HUES6 (cell line): ENCODE measurements around the gene NRAS.
A peak's percentile ranks its signal among the peaks of the same experiment; 100 is the strongest.

Experiments used
- H3K27ac ChIP-seq: 2 replicates; pipeline ENCODE4 v1.7.0; 2013; ENCODE audit warnings: low read depth, mild to moderate bottlenecking, low read length, inconsistent platforms
- H3K27me3 ChIP-seq: 2 replicates; pipeline ENCODE4 v1.6.1; 2013; ENCODE audit warnings: low read length; ENCODE audit not compliant: control insufficient read depth, insufficient read depth
- H3K36me3 ChIP-seq: 2 replicates; pipeline ENCODE4 v1.6.1; 2013; ENCODE audit warnings: low read length; ENCODE audit not compliant: control insufficient read depth, insufficient read depth
- H3K4me1 ChIP-seq: 2 replicates; pipeline ENCODE4 v1.6.1; 2013; ENCODE audit warnings: low read length; ENCODE audit not compliant: control insufficient read depth, insufficient read depth
- H3K4me3 ChIP-seq: 2 replicates; pipeline ENCODE4 v1.5.1; 2013; ENCODE audit warnings: low read depth, low read length
- H3K9ac ChIP-seq: one replicate; pipeline ENCODE4 v1.6.1; 2013; ENCODE audit warnings: mild to moderate bottlenecking, low read length
- H3K9me3 ChIP-seq: 2 replicates; pipeline ENCODE4 v1.6.1; 2013; ENCODE audit warnings: low read depth, low read length; ENCODE audit not compliant: control insufficient read depth, insufficient read depth

The NRAS gene

DNA sequence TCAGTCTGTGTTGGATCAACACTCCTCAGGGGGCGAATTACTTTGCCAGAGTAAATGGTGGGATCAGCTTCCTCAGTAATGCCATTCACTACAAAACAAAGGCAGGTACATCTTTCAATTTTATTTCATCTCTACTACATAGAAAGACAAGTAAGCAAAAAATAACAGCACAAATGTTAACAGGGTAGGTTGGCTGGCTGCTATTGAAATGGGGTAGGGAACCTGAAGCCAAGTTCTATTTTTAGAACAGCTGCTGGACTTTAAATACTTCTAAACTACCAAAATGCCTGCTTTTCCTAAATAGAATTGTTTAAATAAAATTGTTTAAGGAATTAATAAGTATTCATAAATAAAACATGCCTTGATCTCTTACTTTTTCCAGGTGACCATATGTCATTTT is 7.3 kb upstream of the NRAS start:
- Histone ChIP-seq H3K36me3 (peaks cover 99% of the 10 kb centered on the region), H3K4me3 (no peak overlapping the region), H3K9ac (no peak overlapping the region), H3K9me3 (no peaks in the 10 kb centered on the region), H3K27me3 (no peaks in the 10 kb centered on the region), H3K4me1 (no peaks in the 10 kb centered on the region), H3K27ac (no peak overlapping the region)

- no peaks in the 10 kb centered on the region for H3K9me3 ChIP-seq
- H3K9ac ChIP-seq = no peak overlapping the region
- H3K36me3 ChIP-seq = peaks cover 99% of the 10 kb centered on the region
- H3K27me3 ChIP-seq = no peaks in the 10 kb centered on the region
- H3K4me3 ChIP-seq = no peak overlapping the region
- no peaks in the 10 kb centered on the region for H3K4me1 ChIP-seq
- H3K27ac ChIP-seq = no peak overlapping the region
These were observed 6.9 kb upstream of the NRAS start for GRCh38 chr1:114723457-114723856.

GRCh38 chr1:114720492-114720891 is 3.9 kb upstream of the NRAS start:
- H3K27ac ChIP-seq = no peak overlapping the region
- no peak overlapping the region for H3K4me3 ChIP-seq
- H3K4me1 ChIP-seq = peaks cover 6% of the 10 kb centered on the region; the same call in 1 of the 2 replicates
- H3K36me3 ChIP-seq = peaks cover 87% of the 10 kb centered on the region
- H3K27me3 ChIP-seq = no peaks in the 10 kb centered on the region
- H3K9me3 ChIP-seq = no peaks in the 10 kb centered on the region
- H3K9ac ChIP-seq = no peak overlapping the region

- H3K27ac ChIP-seq = no peak overlapping the region
- H3K36me3 ChIP-seq = peaks cover 78% of the 10 kb centered on the region
- no peak overlapping the region for H3K4me3 ChIP-seq
- H3K9ac ChIP-seq = no peak overlapping the region
- peaks cover 9% of the 10 kb centered on the region; the same call in 1 of the 2 replicates for H3K4me1 ChIP-seq
- no peaks in the 10 kb centered on the region for H3K9me3 ChIP-seq
- no peaks in the 10 kb centered on the region for H3K27me3 ChIP-seq
These were observed 2.8 kb upstream of the NRAS start for GRCh38 chr1:114719424-114719787.

- Histone ChIP-seq H3K4me3 (no peak overlapping the region), H3K27me3 (no peaks in the 10 kb centered on the region), H3K9me3 (no peaks in the 10 kb centered on the region), H3K36me3 (peaks cover 76% of the 10 kb centered on the region), H3K9ac (no peak overlapping the region), H3K27ac (no peak overlapping the region), H3K4me1 (peaks cover 9% of the 10 kb centered on the region; the same call in 1 of the 2 replicates)
These were observed 2.3 kb upstream of the NRAS start for GRCh38 chr1:114718661-114719423.

DNA sequence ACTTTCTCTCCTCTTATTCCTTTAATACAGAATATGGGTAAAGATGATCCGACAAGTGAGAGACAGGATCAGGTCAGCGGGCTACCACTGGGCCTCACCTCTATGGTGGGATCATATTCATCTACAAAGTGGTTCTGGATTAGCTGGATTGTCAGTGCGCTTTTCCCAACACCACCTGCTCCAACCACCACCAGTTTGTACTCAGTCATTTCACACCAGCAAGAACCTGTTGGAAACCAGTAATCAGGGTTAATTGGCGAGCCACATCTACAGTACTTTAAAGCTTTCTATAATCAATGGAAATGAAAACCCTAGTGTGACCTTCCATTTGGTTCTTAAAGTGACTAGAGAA is 643 bp downstream of the NRAS start:
- H3K36me3 ChIP-seq = peaks cover 76% of the 10 kb centered on the region
- peak overlapping the region; percentile 100 for H3K9ac ChIP-seq
- peak overlapping the region; percentile 99 for H3K27ac ChIP-seq

GRCh38 chr1:114712977-114713376 is 3.6 kb downstream of the NRAS start:
- H3K4me3 ChIP-seq = no peak overlapping the region
- no peaks in the 10 kb centered on the region for H3K9me3 ChIP-seq
- peaks cover 9% of the 10 kb centered on the region; the same call in 1 of the 2 replicates for H3K4me1 ChIP-seq
- peaks cover 71% of the 10 kb centered on the region for H3K36me3 ChIP-seq
- no peak overlapping the region for H3K27ac ChIP-seq
- no peak overlapping the region for H3K9ac ChIP-seq
- H3K27me3 ChIP-seq = no peaks in the 10 kb centered on the region

More for the DNA sequence above, 643 bp downstream of the NRAS start:
- Histone ChIP-seq H3K27me3 (no peaks in the 10 kb centered on the region), H3K4me3 (peak overlapping the region; percentile 100), H3K9me3 (no peaks in the 10 kb centered on the region), H3K4me1 (peaks cover 9% of the 10 kb centered on the region; the same call in 1 of the 2 replicates)

DNA sequence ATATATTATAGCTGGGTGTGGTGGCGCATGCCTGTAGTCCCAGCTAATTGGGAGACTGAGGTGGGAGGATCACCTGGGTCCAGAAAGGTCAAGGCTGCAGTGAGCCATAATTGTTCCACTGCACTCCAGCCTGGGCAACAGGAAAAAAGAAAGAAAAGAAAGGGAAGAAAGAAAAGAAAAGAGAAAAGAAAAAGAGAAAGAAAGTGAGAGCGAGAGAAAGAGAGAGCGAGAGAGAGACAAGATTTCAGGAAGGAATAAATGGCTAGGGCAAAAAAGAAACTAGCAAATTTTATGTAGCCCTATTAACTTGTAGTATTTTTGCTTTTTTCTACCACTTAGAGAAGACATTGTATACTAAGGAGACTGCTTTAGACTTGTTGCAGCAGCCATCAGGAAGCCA is 6.2 kb downstream of the NRAS start:
- no peak overlapping the region for H3K27ac ChIP-seq
- peaks cover 77% of the 10 kb centered on the region for H3K36me3 ChIP-seq

GRCh38 chr1:114707604-114708003 is 9.0 kb downstream of the NRAS start:
- Histone ChIP-seq H3K27me3 (no peaks in the 10 kb centered on the region), H3K9ac (no peak overlapping the region), H3K4me1 (no peaks in the 10 kb centered on the region), H3K36me3 (peaks cover 60% of the 10 kb centered on the region), H3K4me3 (no peak overlapping the region), H3K9me3 (no peaks in the 10 kb centered on the region), H3K27ac (no peak overlapping the region)

More for the DNA sequence above, 6.2 kb downstream of the NRAS start:
- Histone ChIP-seq H3K4me3 (no peak overlapping the region), H3K9ac (no peak overlapping the region), H3K4me1 (peaks cover 1% of the 10 kb centered on the region; the same call in 1 of the 2 replicates), H3K27me3 (no peaks in the 10 kb centered on the region), H3K9me3 (no peaks in the 10 kb centered on the region)

DNA sequence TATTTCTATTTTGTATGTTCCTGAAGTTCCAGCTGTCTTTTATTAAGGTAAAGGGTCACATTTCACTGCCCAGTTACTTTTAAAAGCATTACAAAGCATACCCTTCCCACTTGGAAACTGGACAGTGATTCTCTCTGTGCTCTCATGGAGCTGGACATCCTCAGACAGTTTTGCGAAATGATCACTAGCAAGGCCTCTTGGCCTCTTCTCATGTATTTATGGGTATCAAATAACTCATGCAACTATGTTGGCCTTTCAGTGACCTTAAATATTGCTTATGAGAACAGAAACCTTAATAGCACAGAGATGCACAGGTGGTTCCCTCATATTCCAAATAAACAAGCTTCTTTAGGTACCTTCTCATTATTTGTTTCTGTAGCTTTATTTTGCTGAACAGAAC is 13.3 kb downstream of the NRAS start:
- Histone ChIP-seq H3K27ac (no peak overlapping the region), H3K36me3 (peaks cover 23% of the 10 kb centered on the region), H3K4me1 (no peaks in the 10 kb centered on the region), H3K9me3 (no peaks in the 10 kb centered on the region), H3K4me3 (no peak overlapping the region), H3K27me3 (no peaks in the 10 kb centered on the region), H3K9ac (no peak overlapping the region)

DNA sequence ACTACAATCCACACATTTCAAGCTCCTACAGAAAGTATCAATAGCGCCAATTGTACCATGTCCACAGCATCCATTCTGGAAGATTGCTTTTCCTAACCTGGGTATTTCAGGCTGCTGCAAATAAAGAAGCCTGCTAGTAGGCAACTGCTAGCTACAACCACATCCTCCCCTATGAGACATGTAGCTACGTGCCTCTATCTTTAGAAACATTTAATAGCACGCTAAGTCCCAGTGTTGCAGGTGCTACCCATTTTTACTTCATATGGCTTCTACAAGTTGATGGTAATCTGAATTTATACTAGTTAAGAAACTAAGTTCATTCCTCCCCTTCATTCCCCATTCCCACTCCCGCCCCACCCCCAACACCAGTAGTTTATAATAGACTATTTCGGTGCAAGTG is 13.8 kb downstream of the NRAS start:
- peaks cover 18% of the 10 kb centered on the region for H3K36me3 ChIP-seq
- no peaks in the 10 kb centered on the region for H3K4me1 ChIP-seq
- no peak overlapping the region for H3K27ac ChIP-seq
- no peak overlapping the region for H3K4me3 ChIP-seq
- no peaks in the 10 kb centered on the region for H3K9me3 ChIP-seq
- H3K9ac ChIP-seq = no peak overlapping the region
- no peaks in the 10 kb centered on the region for H3K27me3 ChIP-seq
